IPS-20b (cell line): ENCODE data around the gene NUMB.

Experiments
- H3K27ac ChIP-seq: one replicate; pipeline ENCODE4 v1.5.1; 2013; ENCODE audit warnings: low read length
- H3K27me3 ChIP-seq: 2 replicates; pipeline ENCODE4 v1.6.1; 2013; ENCODE audit warnings: mild to moderate bottlenecking, low read length, inconsistent platforms; ENCODE audit not compliant: insufficient read depth
- H3K36me3 ChIP-seq: 2 replicates; pipeline ENCODE4 v1.6.1; 2013; ENCODE audit warnings: low read depth, mild to moderate bottlenecking, inconsistent platforms, low read length, moderate library complexity; ENCODE audit not compliant: insufficient read depth
- H3K4me1 ChIP-seq: 2 replicates; pipeline ENCODE4 v1.6.1; 2013; ENCODE audit warnings: mild to moderate bottlenecking, control low read depth, inconsistent platforms, low read length, moderate library complexity; ENCODE audit not compliant: insufficient read depth
- H3K4me3 ChIP-seq: 2 replicates; pipeline ENCODE4 v1.5.1; 2013; ENCODE audit warnings: mild to moderate bottlenecking, low read length, inconsistent platforms
- H3K9ac ChIP-seq: 2 replicates; pipeline ENCODE4 v1.6.1; 2013; ENCODE audit warnings: low read depth, mild to moderate bottlenecking, inconsistent platforms, low read length, moderate library complexity
- H3K9me3 ChIP-seq: 2 replicates; pipeline ENCODE4 v1.6.1; 2013; ENCODE audit warnings: mild to moderate bottlenecking, low read depth, low read length, inconsistent platforms; ENCODE audit not compliant: insufficient read depth

The NUMB gene

GRCh38 chr14:73280903-73281302, 177.4 kb downstream of the NUMB start:
- Histone ChIP-seq H3K36me3 (peaks cover 61% of the 10 kb centered on the region), H3K4me3 (no peak overlapping the region), H3K4me1 (peaks cover 19% of the 10 kb centered on the region; the same call in 1 of the 2 replicates), H3K9me3 (no peaks in the 10 kb centered on the region), H3K27me3 (no peaks in the 10 kb centered on the region), H3K9ac (no peak overlapping the region), H3K27ac (peak overlapping the region; percentile 9)

- Histone ChIP-seq H3K9me3 (no peaks in the 10 kb centered on the region), H3K36me3 (peaks cover 78% of the 10 kb centered on the region), H3K27me3 (no peaks in the 10 kb centered on the region), H3K4me3 (no peak overlapping the region), H3K27ac (no peak overlapping the region), H3K9ac (no peak overlapping the region), H3K4me1 (no peaks in the 10 kb centered on the region)
Measured at GRCh38 chr14:73277376-73277775, 181.0 kb downstream of the NUMB start.

GRCh38 chr14:73276836-73277235, 181.5 kb downstream of the NUMB start:
- H3K4me1 ChIP-seq: no peaks in the 10 kb centered on the region
- no peak overlapping the region for H3K9ac ChIP-seq
- H3K36me3 ChIP-seq: peaks cover 73% of the 10 kb centered on the region
- H3K27me3 ChIP-seq: no peaks in the 10 kb centered on the region
- H3K9me3 ChIP-seq: no peaks in the 10 kb centered on the region
- no peak overlapping the region for H3K27ac ChIP-seq
- H3K4me3 ChIP-seq: no peak overlapping the region

- Histone ChIP-seq H3K4me3 (no peak overlapping the region), H3K9ac (no peak overlapping the region), H3K27me3 (no peaks in the 10 kb centered on the region; the same call in 1 of the 2 replicates), H3K27ac (no peak overlapping the region), H3K4me1 (no peaks in the 10 kb centered on the region), H3K9me3 (no peaks in the 10 kb centered on the region), H3K36me3 (peaks cover 67% of the 10 kb centered on the region)
Measured at GRCh38 chr14:73273799-73274198, 184.5 kb downstream of the NUMB start.

GRCh38 chr14:73272393-73272792, 186.0 kb downstream of the NUMB start:
- Histone ChIP-seq H3K27ac (no peak overlapping the region), H3K27me3 (no peaks in the 10 kb centered on the region; the same call in 1 of the 2 replicates), H3K9me3 (no peaks in the 10 kb centered on the region), H3K4me1 (no peaks in the 10 kb centered on the region), H3K36me3 (peaks cover 69% of the 10 kb centered on the region), H3K4me3 (no peak overlapping the region), H3K9ac (no peak overlapping the region)

GRCh38 chr14:73269729-73270531, 188.4 kb downstream of the NUMB start:
- H3K9me3 ChIP-seq: no peaks in the 10 kb centered on the region
- no peaks in the 10 kb centered on the region; the same call in 1 of the 2 replicates for H3K27me3 ChIP-seq
- H3K27ac ChIP-seq: no peak overlapping the region
- H3K4me3 ChIP-seq: no peak overlapping the region
- no peak overlapping the region for H3K9ac ChIP-seq
- H3K4me1 ChIP-seq: no peaks in the 10 kb centered on the region
- peaks cover 44% of the 10 kb centered on the region for H3K36me3 ChIP-seq

GRCh38 chr14:73267474-73267873, 190.9 kb downstream of the NUMB start:
- Histone ChIP-seq H3K4me1 (no peaks in the 10 kb centered on the region), H3K27me3 (no peaks in the 10 kb centered on the region; the same call in 1 of the 2 replicates), H3K4me3 (no peak overlapping the region), H3K27ac (no peak overlapping the region), H3K36me3 (peaks cover 22% of the 10 kb centered on the region), H3K9me3 (no peaks in the 10 kb centered on the region), H3K9ac (no peak overlapping the region)

- no peak overlapping the region for H3K9ac ChIP-seq
- no peak overlapping the region for H3K4me3 ChIP-seq
- no peaks in the 10 kb centered on the region for H3K9me3 ChIP-seq
- no peaks in the 10 kb centered on the region; the same call in 1 of the 2 replicates for H3K27me3 ChIP-seq
- H3K27ac ChIP-seq: no peak overlapping the region
- H3K4me1 ChIP-seq: no peaks in the 10 kb centered on the region
- H3K36me3 ChIP-seq: peaks cover 20% of the 10 kb centered on the region; the same call in 1 of the 2 replicates
Measured at GRCh38 chr14:73266317-73266716, 192.0 kb downstream of the NUMB start.

- Histone ChIP-seq H3K36me3 (peaks cover 17% of the 10 kb centered on the region; the same call in 1 of the 2 replicates), H3K9me3 (no peaks in the 10 kb centered on the region), H3K9ac (no peak overlapping the region)
Measured at GRCh38 chr14:73265721-73266046, 192.7 kb downstream of the NUMB start.

GRCh38 chr14:73264885-73265720, 193.2 kb downstream of the NUMB start:
- H3K27me3 ChIP-seq: no peaks in the 10 kb centered on the region
- H3K4me1 ChIP-seq: no peaks in the 10 kb centered on the region
- H3K9me3 ChIP-seq: no peaks in the 10 kb centered on the region
- no peak overlapping the region for H3K27ac ChIP-seq
- peaks cover 13% of the 10 kb centered on the region; the same call in 1 of the 2 replicates for H3K36me3 ChIP-seq
- no peak overlapping the region for H3K9ac ChIP-seq
- H3K4me3 ChIP-seq: no peak overlapping the region

More at GRCh38 chr14:73265721-73266046, 192.7 kb downstream of the NUMB start:
- Histone ChIP-seq H3K27ac (no peak overlapping the region), H3K4me1 (no peaks in the 10 kb centered on the region), H3K27me3 (no peaks in the 10 kb centered on the region; the same call in 1 of the 2 replicates), H3K4me3 (no peak overlapping the region)

- no peak overlapping the region for H3K27ac ChIP-seq
- no peaks in the 10 kb centered on the region for H3K27me3 ChIP-seq
- no peaks in the 10 kb centered on the region for H3K4me1 ChIP-seq
- no peak overlapping the region for H3K4me3 ChIP-seq
- H3K36me3 ChIP-seq: peaks cover 11% of the 10 kb centered on the region; the same call in 1 of the 2 replicates
- no peaks in the 10 kb centered on the region for H3K9me3 ChIP-seq
- no peak overlapping the region for H3K9ac ChIP-seq
Measured at GRCh38 chr14:73264080-73264884, 194.1 kb downstream of the NUMB start.
